Activated T-helper 2 cell treated with anti-CD3 and anti-CD28 coated beads, Interferon-gamma antibody, Interleukin-2, Interleukin-4, amounts not matched to agents 10 μg/mL and 5 μg/mL and 100 μg/mL, durations not matched to agents 14 hours and 24 hours and 36 hours (primary cell): Measurements from ENCODE around the gene TMEM87A. TPM values are rescaled to one million over a fixed set of nuclear protein-coding genes. Genes with fewer than 3 reads are reported as not detected.

Experiments
- DNase-seq: peaks from one replicate; pipeline ENCODE4 v3.0.0; 2021; ENCODE audit warnings: low spot score
- H3K27ac Mint-ChIP-seq: one replicate; pipeline ENCODE4 v1.8.0; 2021; ENCODE audit warnings: mixed read lengths
- H3K27me3 Mint-ChIP-seq: one replicate; pipeline ENCODE4 v1.8.0; 2021; ENCODE audit warnings: low read depth, mixed read lengths
- H3K36me3 Mint-ChIP-seq: one replicate; pipeline ENCODE4 v1.8.0; 2021; ENCODE audit warnings: low read depth, mixed read lengths
- H3K4me1 Mint-ChIP-seq: one replicate; pipeline ENCODE4 v1.8.0; 2021; ENCODE audit warnings: low read depth, mixed read lengths
- H3K4me3 Mint-ChIP-seq: one replicate; pipeline ENCODE4 v1.8.0; 2021; ENCODE audit warnings: low read depth, mild to moderate bottlenecking, moderate library complexity, mixed read lengths
- H3K9me3 Mint-ChIP-seq: one replicate; pipeline ENCODE4 v1.8.0; 2021; ENCODE audit warnings: mixed read lengths
- intact Hi-C: fragments of 100-400 bp; cut with micrococcal nuclease; formaldehyde crosslinking; loops from one replicate; pipeline ENCODE4 v1.15.1; 2023
- total RNA-seq: library from RNA; stranded (reverse); gene quantifications from 2 replicates; pipeline ENCODE4 v1.2.3, GENCODE V29; 2022

The TMEM87A gene
- total RNA-seq, 1 donor from 2014 or later = 34.8 TPM

DNA sequence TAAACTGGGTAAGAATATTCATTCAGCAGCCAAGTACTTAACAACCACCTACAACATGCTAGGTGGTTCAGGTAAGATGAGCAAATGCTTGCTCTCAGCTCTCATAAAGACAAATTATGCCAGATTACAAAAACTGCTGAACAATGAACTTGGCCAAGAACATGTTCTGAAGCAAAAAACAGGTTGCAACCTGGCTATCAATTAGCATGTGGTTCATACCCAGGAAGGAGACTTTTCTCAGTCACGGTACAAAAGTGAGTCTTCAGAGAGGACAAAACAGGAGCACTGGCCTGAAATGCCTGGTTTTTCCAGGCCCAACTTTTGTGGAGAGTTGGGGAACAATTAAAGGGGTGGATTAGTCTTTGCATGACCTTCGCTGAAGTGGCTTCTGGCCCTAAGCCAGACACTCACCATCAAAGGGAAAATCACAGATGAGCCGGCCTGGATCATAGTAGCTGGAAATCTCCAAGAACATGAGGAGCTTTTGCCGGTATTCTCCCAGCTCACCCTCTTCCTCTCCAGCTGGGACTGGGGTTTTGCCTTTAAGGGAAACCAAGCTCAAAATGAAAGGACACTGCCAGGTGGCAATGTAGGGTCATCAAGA is 109.2 kb downstream of the TMEM87A start:
- H3K4me1 Mint-ChIP-seq = no peaks in the 10 kb centered on the region
- DNase-seq = no peak
- H3K27me3 Mint-ChIP-seq = no peaks in the 10 kb centered on the region
- no peaks in the 10 kb centered on the region for H3K9me3 Mint-ChIP-seq
- intact Hi-C loops = no loop called here
- H3K36me3 Mint-ChIP-seq = peaks cover 66% of the 10 kb centered on the region
- H3K27ac Mint-ChIP-seq = no peak overlapping the region
- H3K4me3 Mint-ChIP-seq = no peak overlapping the region

DNA sequence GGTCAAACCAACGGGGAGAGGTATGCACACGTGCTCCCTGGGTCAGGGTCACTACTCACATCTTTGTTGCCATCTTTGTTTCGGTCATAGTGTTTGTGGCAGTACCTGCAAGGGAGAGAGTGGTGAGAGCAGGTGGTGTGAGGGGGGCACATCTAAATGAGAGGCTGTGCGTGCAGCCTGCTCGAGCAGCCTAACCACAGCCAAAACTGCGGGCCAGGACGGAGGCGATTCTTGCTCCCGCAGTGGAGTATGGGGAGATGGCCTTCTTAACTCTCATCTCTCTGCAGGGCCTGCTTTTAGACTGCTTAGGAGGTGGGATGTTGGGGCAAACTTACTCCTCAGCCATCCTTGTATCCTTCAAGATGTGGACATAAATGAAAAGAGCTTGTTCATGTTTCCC is 109.9 kb downstream of the TMEM87A start:
- no peak for DNase-seq
- intact Hi-C loops = no loop called here
- Mint-ChIP-seq H3K27ac (no peak overlapping the region), H3K36me3 (peaks cover 66% of the 10 kb centered on the region), H3K9me3 (no peaks in the 10 kb centered on the region), H3K27me3 (no peaks in the 10 kb centered on the region), H3K4me3 (no peak overlapping the region), H3K4me1 (no peaks in the 10 kb centered on the region)

Other genes starting within 250 kb of the TMEM87A start
- not detected in 2 replicates for gene PLA2G4D, start 178.9 kb downstream of the TMEM87A start, total RNA-seq
- gene PLA2G4F, start 116.8 kb downstream of the TMEM87A start, total RNA-seq = not detected in 2 replicates
- gene VPS39, start 65.1 kb downstream of the TMEM87A start, total RNA-seq = 67.7 and 70.6 TPM in 2 replicates
- 19.5 and 22.4 TPM in 2 replicates for gene GANC, start 232 bp downstream of the TMEM87A start, total RNA-seq
- gene CAPN3, start 86.1 kb upstream of the TMEM87A start, total RNA-seq = 1.2 and 1.8 TPM in 2 replicates
- gene ZNF106, start 217.7 kb upstream of the TMEM87A start, total RNA-seq = 64.1 and 65.8 TPM in 2 replicates
- 78.0 and 78.9 TPM in 2 replicates for gene SNAP23, start 222.2 kb upstream of the TMEM87A start, total RNA-seq